A673 (cell line): ENCODE measurements around the gene SKOR1. TPM values are rescaled to one million over a fixed set of nuclear protein-coding genes. Genes with fewer than 3 reads are reported as not detected.

Experiments
- BruUV-seq: library from RNA; stranded (reverse); fragments of 400-500 nt; replicated peaks from 2 replicates; lab custom pipeline; 2021; lab: Mats Ljungman, UMichigan
- CTCF ChIA-PET: fragments of 300-600 bp; sonication (Branson Sonifier 250); formaldehyde crosslinking; loops from one replicate; lab custom pipeline; 2022; ENCODE audit warnings: antibody characterized with exemption; lab: Charles Lee
- POLR2A ChIA-PET: fragments of 300-600 bp; sonication (Branson Sonifier 250); formaldehyde crosslinking; loops from one replicate; lab custom pipeline; 2022; ENCODE audit warnings: antibody characterized with exemption; ENCODE audit not compliant: low non-redundant PET; lab: Charles Lee
- DNase-seq: peaks from one replicate; pipeline ENCODE4 v3.0.0-alpha.2; 2015; ENCODE audit warnings: low spot score
- H3K27ac ChIP-seq: fragments of 200-600 bp; sonication (generic); 2 replicates; pipeline ENCODE4 v1.5.1; 2016; ENCODE audit warnings: mixed run types, low read depth, mild to moderate bottlenecking, mixed read lengths, antibody characterized with exemption, low read length; ENCODE audit not compliant: poor library complexity, severe bottlenecking
- H3K27me3 ChIP-seq: fragments of 200-600 bp; sonication (generic); replicated peaks from 2 replicates; pipeline ENCODE4 v1.6.1; 2017; ENCODE audit warnings: mixed run types, low read depth, mild to moderate bottlenecking, mixed read lengths, antibody characterized with exemption, low read length; ENCODE audit not compliant: insufficient read depth, poor library complexity
- H3K36me3 ChIP-seq: fragments of 200-600 bp; sonication (generic); 2 replicates; pipeline ENCODE4 v1.6.1; 2016; ENCODE audit warnings: mixed run types, mild to moderate bottlenecking, mixed read lengths, antibody characterized with exemption, low read length; ENCODE audit not compliant: insufficient read depth, poor library complexity, severe bottlenecking
- H3K4me1 ChIP-seq: fragments of 200-600 bp; sonication (generic); 2 replicates; pipeline ENCODE4 v1.6.1; 2017; ENCODE audit warnings: mixed run types, mild to moderate bottlenecking, mixed read lengths, antibody characterized with exemption, low read length; ENCODE audit not compliant: insufficient read depth, poor library complexity, severe bottlenecking
- H3K4me3 ChIP-seq: fragments of 200-600 bp; sonication (generic); 2 replicates; pipeline ENCODE4 v1.5.1; 2016; ENCODE audit warnings: low read depth, mixed run types, mild to moderate bottlenecking, mixed read lengths, low read length; ENCODE audit not compliant: poor library complexity, severe bottlenecking
- H3K9me3 ChIP-seq: fragments of 200-600 bp; sonication (generic); 2 replicates; pipeline ENCODE4 v1.6.1; 2016; ENCODE audit warnings: mixed run types, low read depth, mild to moderate bottlenecking, mixed read lengths, antibody characterized with exemption, low read length; ENCODE audit not compliant: poor library complexity, severe bottlenecking
- CTCF ChIP-seq: fragments of 300-800, 200-600 bp; sonication (generic); conservative IDR thresholded peaks from 2 replicates; pipeline ENCODE4 v1.5.1; 2017; ENCODE audit warnings: low read depth, mild to moderate bottlenecking, antibody characterized with exemption, low read length, moderate library complexity, mixed read lengths
- EZH2 ChIP-seq: fragments of 200-600 bp; sonication (generic); IDR thresholded peaks from 2 replicates; pipeline ENCODE4 v1.6.1; 2017; ENCODE audit warnings: borderline replicate concordance, low read depth, mild to moderate bottlenecking, mixed read lengths, antibody characterized with exemption, low read length; ENCODE audit not compliant: poor library complexity, severe bottlenecking
- intact Hi-C: fragments of 100-400 bp; cut with micrococcal nuclease; formaldehyde crosslinking; loops from one replicate; pipeline ENCODE4 v1.10.0; 2022; ENCODE audit not compliant: unreplicated experiment
- total RNA-seq: library from RNA; stranded (reverse); gene quantifications from 2 replicates; pipeline ENCODE4 v1.2.3, GENCODE V29; 2021

Gene SKOR1
- total RNA-seq, 1 experiment from 2014 or later = 0.21 TPM

GRCh38 chr15:67803996-67804843 is 21.1 kb upstream of the SKOR1 start:
- TF ChIP-seq EZH2 (no peak), CTCF (no peak)
- Histone ChIP-seq H3K36me3 (no peaks in the 10 kb centered on the region), H3K4me3 (no peak overlapping the region), H3K27me3 (no peaks in the 10 kb centered on the region), H3K27ac (no peak overlapping the region), H3K9me3 (no peaks in the 10 kb centered on the region), H3K4me1 (peaks cover 7% of the 10 kb centered on the region)
- BruUV-seq = no TSS peak
- intact Hi-C loops = no loop called here
- no peak for DNase-seq
- ChIA-PET CTCF (no interaction called here), POLR2A (no interaction called here)

- BruUV-seq = no TSS peak
- TF ChIP-seq EZH2 = no peak
- TF ChIP-seq CTCF = no peak
- H3K4me3 ChIP-seq = no peak overlapping the region
- no peak for DNase-seq
- peaks cover under 1% of the 10 kb centered on the region for H3K4me1 ChIP-seq
- H3K27ac ChIP-seq = no peak overlapping the region
- POLR2A ChIA-PET = no interaction called here
- no peaks in the 10 kb centered on the region for H3K9me3 ChIP-seq
- CTCF ChIA-PET = no interaction called here
- no peaks in the 10 kb centered on the region for H3K27me3 ChIP-seq
- intact Hi-C loops = no loop called here
- H3K36me3 ChIP-seq = no peaks in the 10 kb centered on the region
These were observed 20.2 kb upstream of the SKOR1 start for GRCh38 chr15:67805008-67805665.

GRCh38 chr15:67805666-67806516 is 19.4 kb upstream of the SKOR1 start:
- no peaks in the 10 kb centered on the region for H3K36me3 ChIP-seq
- H3K4me1 ChIP-seq = no peaks in the 10 kb centered on the region
- H3K4me3 ChIP-seq = no peak overlapping the region
- intact Hi-C loops = no loop called here
- POLR2A ChIA-PET = interaction anchor here (0.6 kb wide), 1 partner anchor 214 kb away, joined by 4 read pairs; no protein-coding TSS in a partner anchor
- no peak for DNase-seq
- H3K9me3 ChIP-seq = no peaks in the 10 kb centered on the region
- no peaks in the 10 kb centered on the region for H3K27me3 ChIP-seq
- CTCF ChIA-PET = no interaction called here
- H3K27ac ChIP-seq = no peak overlapping the region
- TF ChIP-seq CTCF = no peak
- TF ChIP-seq EZH2 = no peak
- BruUV-seq = no TSS peak
